ENCODE results near the gene GLS. TPM values are rescaled to one million over a fixed set of nuclear protein-coding genes. Genes with fewer than 3 reads are reported as not detected.

GLS gene
- total RNA-seq, 1 experiment from 2014 or later, result 97.4 TPM

GRCh38 chr2:190909680-190910079, 29.1 kb downstream of the GLS start:
- TF ChIP-seq SP1 (IDR thresholded peaks at IDR 0.05; ENCODE audit: low read depth) (no peak), EZH2phosphoT487 (IDR thresholded peaks at IDR 0.05; ENCODE audit: borderline replicate concordance) (no peak), YY1 (IDR thresholded peaks at IDR 0.05; ENCODE audit: extremely low read depth, insufficient replicate concordance, low read depth, low read length) (no peak)
- Histone ChIP-seq H3K9me2 (ENCODE audit: insufficient read depth) (no peaks in the 10 kb centered on the region), H3K4me2 (ENCODE audit: low read length) (no peak overlapping the region), H4K20me1 (ENCODE audit: insufficient read depth) (peaks cover 4% of the 10 kb centered on the region; the same call in 1 of the 2 replicates), H3K4me1 (ENCODE audit: control insufficient read depth in 1 of 2, insufficient read depth in 2 of 2, low read length in 2 of 2) (no peaks in the 10 kb centered on the region), H3K27ac (ENCODE audit: low read depth, low read length) (no peak overlapping the region), H3K4me3 (replicated peaks in 1 of 2; ENCODE audit: low read depth in 1 of 2, low read length in 2 of 2) (no peak overlapping the region), H3K9ac (ENCODE audit: low read length) (no peak overlapping the region), H3K36me3 (ENCODE audit: control insufficient read depth in 1 of 2, insufficient read depth in 2 of 2, low read length in 2 of 2) (peaks cover 10 to 13% of the 10 kb centered on the region in 2 experiments; a peak in 1 of 4 replicates), H3K9me3 (ENCODE audit: control insufficient read depth in 1 of 2, insufficient read depth in 1 of 2, low read depth in 1 of 2, low read length in 2 of 2) (no peaks in the 10 kb centered on the region), H3K27me3 (ENCODE audit: insufficient read depth, low read length) (no peaks in the 10 kb centered on the region), H2AFZ (ENCODE audit: low read depth, low read length, poor library complexity, severe bottlenecking) (no peak overlapping the region), H3K79me2 (ENCODE audit: insufficient read depth, low read length) (peaks cover 4% of the 10 kb centered on the region)
- RAD21 ChIA-PET (ENCODE audit: low non-redundant PET in 1 of 2, low total read pairs in 2 of 2, uncharacterized antibody in 2 of 2, unreplicated experiment in 2 of 2), result no interaction called here
- POLR2A ChIA-PET, result no interaction called here
- DNase-seq (ENCODE audit: low read depth, low spot score) (no peak), ATAC-seq (no peak)
- no TSS peak for BruUV-seq (replicated peaks)
- intact Hi-C loops (cut with micrococcal nuclease), result loop anchor here (5.0 kb wide), 1 partner anchor 252 kb away; no protein-coding TSS in a partner anchor
- CTCF ChIA-PET, result no interaction called here

DNA sequence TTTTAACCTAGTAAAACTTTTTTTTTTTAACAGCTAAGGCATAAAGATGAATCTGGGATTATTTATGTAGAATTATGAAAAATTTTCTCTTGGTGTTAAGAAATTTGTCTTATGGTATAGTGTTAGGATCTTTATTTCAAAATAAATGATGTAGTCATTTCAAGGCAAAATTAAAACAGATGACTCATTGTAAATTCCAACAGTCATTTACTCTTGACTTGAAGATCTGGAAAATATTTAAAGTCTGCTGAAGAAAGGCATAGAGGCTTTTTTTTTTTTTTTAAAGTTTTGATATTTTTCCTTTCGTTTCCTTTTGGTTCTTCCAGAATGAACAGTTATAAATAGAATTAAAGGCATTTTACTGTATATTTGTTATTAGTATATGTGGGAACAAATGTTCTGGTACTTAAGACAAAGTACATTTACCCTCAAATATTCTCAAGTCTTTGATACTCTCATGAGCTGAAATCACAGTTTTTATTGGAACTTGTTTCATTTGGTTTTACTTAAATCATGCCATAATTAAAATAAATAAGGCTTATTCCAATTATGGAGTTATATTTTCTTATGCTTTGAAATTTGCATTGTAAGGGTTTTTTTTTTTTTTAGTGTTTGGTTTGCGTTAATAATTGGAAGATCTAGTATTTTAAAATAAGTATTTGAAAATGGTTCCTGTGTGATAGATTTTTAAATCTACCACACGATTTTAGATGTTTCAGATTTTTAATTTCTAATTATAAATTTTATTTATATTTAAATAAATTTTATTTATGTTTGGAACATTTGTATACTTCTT, 29.9 kb downstream of the GLS start:
- DNase-seq (ENCODE audit: low read depth, low spot score) (no peak), ATAC-seq (no peak)
- Histone ChIP-seq H3K9me3 (ENCODE audit: control insufficient read depth in 1 of 2, insufficient read depth in 1 of 2, low read depth in 1 of 2, low read length in 2 of 2) (no peaks in the 10 kb centered on the region), H3K79me2 (ENCODE audit: insufficient read depth, low read length) (peaks cover 6% of the 10 kb centered on the region), H3K36me3 (ENCODE audit: control insufficient read depth in 1 of 2, insufficient read depth in 2 of 2, low read length in 2 of 2) (peaks cover 6 to 8% of the 10 kb centered on the region in 2 experiments; a peak in 1 of 4 replicates), H3K4me2 (ENCODE audit: low read length) (no peak overlapping the region), H3K9ac (ENCODE audit: low read length) (no peak overlapping the region), H4K20me1 (ENCODE audit: insufficient read depth) (peaks cover 4% of the 10 kb centered on the region; the same call in 1 of the 2 replicates), H2AFZ (ENCODE audit: low read depth, low read length, poor library complexity, severe bottlenecking) (no peak overlapping the region), H3K9me2 (ENCODE audit: insufficient read depth) (no peaks in the 10 kb centered on the region), H3K27me3 (ENCODE audit: insufficient read depth, low read length) (no peaks in the 10 kb centered on the region), H3K4me1 (ENCODE audit: control insufficient read depth in 1 of 2, insufficient read depth in 2 of 2, low read length in 2 of 2) (no peaks in the 10 kb centered on the region), H3K27ac (ENCODE audit: low read depth, low read length) (no peak overlapping the region), H3K4me3 (replicated peaks in 1 of 2; ENCODE audit: low read depth in 1 of 2, low read length in 2 of 2) (no peak overlapping the region)
- ChIA-PET CTCF (no interaction called here), POLR2A (no interaction called here), RAD21 (ENCODE audit: low non-redundant PET in 1 of 2, low total read pairs in 2 of 2, uncharacterized antibody in 2 of 2, unreplicated experiment in 2 of 2) (no interaction called here)
- intact Hi-C loops (cut with micrococcal nuclease), result loop anchor here (5.0 kb wide), 1 partner anchor 253 kb away; no protein-coding TSS in a partner anchor
- TF ChIP-seq ZFX (IDR thresholded peaks at IDR 0.05) (no peak), EZH2phosphoT487 (IDR thresholded peaks at IDR 0.05; ENCODE audit: borderline replicate concordance) (no peak)
- TF ChIP-seq, protein P1, sequence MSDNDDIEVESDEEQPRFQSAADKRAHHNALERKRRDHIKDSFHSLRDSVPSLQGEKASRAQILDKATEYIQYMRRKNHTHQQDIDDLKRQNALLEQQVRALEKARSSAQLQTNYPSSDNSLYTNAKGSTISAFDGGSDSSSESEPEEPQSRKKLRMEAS (IDR thresholded peaks at IDR 0.05), result no peak
- no TSS peak for BruUV-seq (replicated peaks)

All from HCT116 (cell line).